OCI-LY7 (cell line): Measurements from ENCODE around the gene THAP7.

ENCODE experiments used
- CTCF ChIP-seq: fragments of 200-600 bp; sonication (generic); conservative IDR thresholded peaks from 2 replicates; pipeline ENCODE4 v1.5.1; 2014; ENCODE audit warnings: mild to moderate bottlenecking, antibody characterized with exemption, low read length, moderate library complexity, mixed read lengths
- EZH2phosphoT487 ChIP-seq: fragments of 200-600 bp; sonication (generic); IDR thresholded peaks from 2 replicates; pipeline ENCODE4 v1.6.1; 2018; ENCODE audit warnings: low read depth, borderline replicate concordance, mild to moderate bottlenecking, mixed run types, antibody characterized with exemption, low read length, moderate library complexity, mixed read lengths

GRCh38 chr22:21025266-21025665 is 23.3 kb upstream of the THAP7 start:
- TF ChIP-seq CTCF = no peak
- no peak for TF ChIP-seq EZH2phosphoT487
